Caki2 (cell line): Measurements from ENCODE around the gene DNAJB7. TPM values are rescaled to one million over a fixed set of nuclear protein-coding genes. Genes with fewer than 3 reads are reported as not detected.
"Not testable (repeated sequence)": the region's sequence is repeated elsewhere in the genome, so short reads cannot be mapped to it uniquely, and the experiment has no call there.

Experiments used
- DNase-seq: peaks from one replicate; pipeline ENCODE4 v3.0.0-alpha.2; 2015; ENCODE audit warnings: low read depth
- in situ Hi-C: cut with HindIII; loops from 2 replicates; pipeline ENCODE4 v1.10.0; 2016; ENCODE audit warnings: low sequenced_read_pairs, low pct_unique_long_range_greater_than_20kb, mixed read lengths
- total RNA-seq: library from RNA; depleted of rRNA; stranded (reverse); fragments of >200 nt; shearing (Covaris generic); gene quantifications from 2 replicates; pipeline ENCODE4 v1.2.3, GENCODE V29; 2014; ENCODE audit warnings: low replicate concordance

DNAJB7 gene
- total RNA-seq, 1 experiment from 2014 or later = not detected

- in situ Hi-C loops = no loop called here
- DNase-seq = no peak
These were observed 6.6 kb downstream of the DNAJB7 start for GRCh38 chr22:40855071-40855978.

- no peak for DNase-seq
- in situ Hi-C loops = no loop called here
These were observed 8.0 kb downstream of the DNAJB7 start for GRCh38 chr22:40853961-40854360.

- in situ Hi-C loops = no loop called here
- no peak for DNase-seq
These were observed 8.6 kb downstream of the DNAJB7 start for GRCh38 chr22:40853333-40853732.

- in situ Hi-C loops, DNase-seq: not testable (repeated sequence)
These were observed 16.1 kb downstream of the DNAJB7 start for GRCh38 chr22:40845816-40846215.

GRCh38 chr22:40844951-40845350 is 17.0 kb downstream of the DNAJB7 start:
- in situ Hi-C loops = no loop called here
- DNase-seq = no peak

- DNase-seq = no peak
- in situ Hi-C loops = no loop called here
These were observed 23.4 kb downstream of the DNAJB7 start for GRCh38 chr22:40838486-40838885.

- in situ Hi-C loops = no loop called here
- no peak for DNase-seq
These were observed 27.3 kb downstream of the DNAJB7 start for GRCh38 chr22:40834619-40835018.

- in situ Hi-C loops = no loop called here
- no peak for DNase-seq
These were observed 32.8 kb downstream of the DNAJB7 start for GRCh38 chr22:40829131-40829530.

- in situ Hi-C loops = no loop called here
- DNase-seq = peak; percentile 51
These were observed 34.8 kb downstream of the DNAJB7 start for GRCh38 chr22:40826984-40827741.

- in situ Hi-C loops, DNase-seq: not testable (repeated sequence)
These were observed 35.6 kb downstream of the DNAJB7 start for GRCh38 chr22:40826292-40826691.

- in situ Hi-C loops = no loop called here
- DNase-seq = no peak
These were observed 38.5 kb downstream of the DNAJB7 start for GRCh38 chr22:40823426-40823825.

GRCh38 chr22:40819599-40820140 is 42.2 kb downstream of the DNAJB7 start:
- no peak for DNase-seq
- in situ Hi-C loops = no loop called here

GRCh38 chr22:40818747-40819598 is 42.9 kb downstream of the DNAJB7 start, which contains the start of gene SLC25A17:
SLC25A17 (minus strand) TSS chr22:40819346; CDS start chr22:40819248, 98 bp downstream.
- in situ Hi-C loops = no loop called here
- peak; percentile 69 for DNase-seq

GRCh38 chr22:40818192-40818746 is 43.6 kb downstream of the DNAJB7 start:
- DNase-seq = no peak

GRCh38 chr22:40817737-40818136 is 44.2 kb downstream of the DNAJB7 start:
- no peak for DNase-seq
- in situ Hi-C loops = no loop called here

More at GRCh38 chr22:40818192-40818746, 43.6 kb downstream of the DNAJB7 start:
- in situ Hi-C loops = no loop called here

GRCh38 chr22:40813912-40814315 is 48.0 kb downstream of the DNAJB7 start:
- no peak for DNase-seq
- in situ Hi-C loops = no loop called here
